Neural progenitor cell (in vitro differentiated cells): Measurements from ENCODE around the gene LYST.

Source experiments
- CTCF ChIP-seq: fragments of 200-600 bp; sonication (generic); IDR thresholded peaks from 2 replicates; pipeline ENCODE4 v1.5.1; 2017; ENCODE audit warnings: antibody characterized with exemption, mild to moderate bottlenecking
- EZH2 ChIP-seq: fragments of 200-600 bp; sonication (generic); IDR thresholded peaks from 2 replicates; pipeline ENCODE4 v1.6.1; 2017; ENCODE audit warnings: antibody characterized with exemption, mild to moderate bottlenecking, moderate library complexity
- EZH2phosphoT487 ChIP-seq: fragments of 200-600 bp; sonication (generic); IDR thresholded peaks from 2 replicates; pipeline ENCODE4 v1.6.1; 2017; ENCODE audit warnings: antibody characterized with exemption

- TF ChIP-seq CTCF (no peak), EZH2 (no peak), EZH2phosphoT487 (no peak)
Measured at GRCh38 chr1:235872270-235872669, 5.6 kb upstream of the LYST start.
